Spleen (tissue), 7 donors: ENCODE data around the gene C9orf78.

Experiments used
- POLR2A ChIP-seq, 3 donors: fragments of 450-650 bp; IDR thresholded peaks; one replicate each; pipeline ENCODE4 v1.5.1; 2017; ENCODE audit warnings: antibody characterized with exemption in 3 of 3, mild to moderate bottlenecking in 1 of 3
- TF ChIP-seq, protein P1 (sequence below), 11 experiments: fragments of 200-600 bp in 7 of 11; fragments of 450-650 bp in 4 of 11; sonication (generic) in 4 of 11; IDR thresholded peaks in 8 of 11; conservative IDR thresholded peaks in 3 of 11; 1 replicate in 7 of 11; 2 replicates in 4 of 11; pipeline versions ENCODE4 v1.4.0 to v1.8.0; 2016 to 2021; ENCODE audit warnings: antibody characterized with exemption in 11 of 11, inconsistent platforms in 4 of 11, mild to moderate bottlenecking in 1 of 11
- donor health status: DM: no; HTN: no; CAD: no; lungs with moderate emphysema.
- donor health status: DM: no; HTN: no; CAD: no.
- donor health status: DM: no; HTN: no; CAD: no.

DNA sequence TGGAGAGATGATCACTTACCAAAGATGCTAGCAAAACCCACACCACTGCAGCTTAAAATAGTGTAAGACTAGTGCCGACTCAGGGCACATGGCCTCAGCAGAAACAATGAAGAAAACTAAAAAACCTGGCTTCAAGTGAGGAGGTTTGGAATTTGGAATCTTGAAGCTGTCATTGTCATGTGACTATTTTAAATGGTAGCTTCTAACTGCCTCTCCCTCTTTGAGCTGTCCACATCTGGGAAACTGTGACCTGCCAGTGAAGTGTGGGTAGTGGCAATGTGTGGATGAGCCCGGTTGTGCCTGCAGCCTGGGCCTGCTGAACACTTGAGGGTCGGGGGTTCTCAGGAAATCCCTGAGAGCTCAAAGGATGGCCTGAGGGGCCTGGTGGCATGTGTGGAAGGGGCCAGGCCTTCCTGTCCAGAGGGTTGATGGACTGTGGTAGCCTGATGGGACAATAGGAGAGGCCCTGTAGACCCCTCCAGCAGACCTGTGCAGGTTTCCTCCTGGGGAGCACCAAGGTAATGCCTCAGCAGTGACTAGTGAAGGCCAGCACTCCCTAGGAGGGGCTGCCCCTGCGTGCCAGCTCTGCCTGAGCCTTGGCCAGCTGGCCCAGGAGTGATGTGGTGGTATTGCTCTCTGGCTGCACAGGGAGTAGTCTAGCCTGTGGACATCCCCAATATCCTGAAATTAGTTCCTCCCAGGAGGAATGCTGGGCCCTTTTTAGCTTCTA lies 13.8 kb upstream of the C9orf78 start:
- TF ChIP-seq, protein P1, sequence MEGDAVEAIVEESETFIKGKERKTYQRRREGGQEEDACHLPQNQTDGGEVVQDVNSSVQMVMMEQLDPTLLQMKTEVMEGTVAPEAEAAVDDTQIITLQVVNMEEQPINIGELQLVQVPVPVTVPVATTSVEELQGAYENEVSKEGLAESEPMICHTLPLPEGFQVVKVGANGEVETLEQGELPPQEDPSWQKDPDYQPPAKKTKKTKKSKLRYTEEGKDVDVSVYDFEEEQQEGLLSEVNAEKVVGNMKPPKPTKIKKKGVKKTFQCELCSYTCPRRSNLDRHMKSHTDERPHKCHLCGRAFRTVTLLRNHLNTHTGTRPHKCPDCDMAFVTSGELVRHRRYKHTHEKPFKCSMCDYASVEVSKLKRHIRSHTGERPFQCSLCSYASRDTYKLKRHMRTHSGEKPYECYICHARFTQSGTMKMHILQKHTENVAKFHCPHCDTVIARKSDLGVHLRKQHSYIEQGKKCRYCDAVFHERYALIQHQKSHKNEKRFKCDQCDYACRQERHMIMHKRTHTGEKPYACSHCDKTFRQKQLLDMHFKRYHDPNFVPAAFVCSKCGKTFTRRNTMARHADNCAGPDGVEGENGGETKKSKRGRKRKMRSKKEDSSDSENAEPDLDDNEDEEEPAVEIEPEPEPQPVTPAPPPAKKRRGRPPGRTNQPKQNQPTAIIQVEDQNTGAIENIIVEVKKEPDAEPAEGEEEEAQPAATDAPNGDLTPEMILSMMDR (IDR thresholded peaks at IDR 0.05 in 8 of 11, conservative IDR thresholded peaks at IDR 0.05 in 3 of 11): no peak
- TF ChIP-seq POLR2A (IDR thresholded peaks at IDR 0.05): no peak
